ENCODE data around the gene ZNF106.

ZNF106 gene

GRCh38 chr15:42375941-42376340, 115.0 kb downstream of the ZNF106 start:
- DNase-seq (ENCODE audit: low spot score): no peak
- TF ChIP-seq CTCF (IDR thresholded peaks at IDR 0.05; ENCODE audit: borderline replicate concordance, control extremely low read depth, extremely low read depth, insufficient read depth, missing control alignments): no peak
- in situ Hi-C loops (cut with MboI; ENCODE audit: low sequenced_read_pairs, unreplicated experiment): no loop called here

GRCh38 chr15:42375252-42375651, 115.7 kb downstream of the ZNF106 start:
- DNase-seq (ENCODE audit: low spot score): no peak
- in situ Hi-C loops (cut with MboI; ENCODE audit: low sequenced_read_pairs, unreplicated experiment): no loop called here
- no peak for TF ChIP-seq CTCF (IDR thresholded peaks at IDR 0.05; ENCODE audit: borderline replicate concordance, control extremely low read depth, extremely low read depth, insufficient read depth, missing control alignments)

- TF ChIP-seq CTCF (IDR thresholded peaks at IDR 0.05; ENCODE audit: borderline replicate concordance, control extremely low read depth, extremely low read depth, insufficient read depth, missing control alignments): no peak
- DNase-seq (ENCODE audit: low spot score): no peak
- in situ Hi-C loops (cut with MboI; ENCODE audit: low sequenced_read_pairs, unreplicated experiment): no loop called here
These were observed 116.1 kb downstream of the ZNF106 start for GRCh38 chr15:42374810-42375209.

- in situ Hi-C loops (cut with MboI; ENCODE audit: low sequenced_read_pairs, unreplicated experiment): no loop called here
These were observed 117.0 kb downstream of the ZNF106 start for GRCh38 chr15:42373936-42374335.

GRCh38 chr15:42373274-42373673, 117.7 kb downstream of the ZNF106 start:
- in situ Hi-C loops (cut with MboI; ENCODE audit: low sequenced_read_pairs, unreplicated experiment): no loop called here
- no peak for DNase-seq (ENCODE audit: low spot score)
- TF ChIP-seq CTCF (IDR thresholded peaks at IDR 0.05; ENCODE audit: borderline replicate concordance, control extremely low read depth, extremely low read depth, insufficient read depth, missing control alignments): no peak

More at GRCh38 chr15:42373936-42374335, 117.0 kb downstream of the ZNF106 start:
- no peak for DNase-seq (ENCODE audit: low spot score)
- TF ChIP-seq CTCF (IDR thresholded peaks at IDR 0.05; ENCODE audit: borderline replicate concordance, control extremely low read depth, extremely low read depth, insufficient read depth, missing control alignments): no peak

- in situ Hi-C loops (cut with MboI; ENCODE audit: low sequenced_read_pairs, unreplicated experiment): no loop called here
- no peak for DNase-seq (ENCODE audit: low spot score)
- no peak for TF ChIP-seq CTCF (IDR thresholded peaks at IDR 0.05; ENCODE audit: borderline replicate concordance, control extremely low read depth, extremely low read depth, insufficient read depth, missing control alignments)
These were observed 119.8 kb downstream of the ZNF106 start for GRCh38 chr15:42371096-42371495.

- no peak for TF ChIP-seq CTCF (IDR thresholded peaks at IDR 0.05; ENCODE audit: borderline replicate concordance, control extremely low read depth, extremely low read depth, insufficient read depth, missing control alignments)
- in situ Hi-C loops (cut with MboI; ENCODE audit: low sequenced_read_pairs, unreplicated experiment): no loop called here
- DNase-seq (ENCODE audit: low spot score): no peak
These were observed 122.8 kb downstream of the ZNF106 start for GRCh38 chr15:42368096-42368495.
